HepG2 (cell line): Measurements from ENCODE around the gene C2. TPM values are rescaled to one million over a fixed set of nuclear protein-coding genes. Genes with fewer than 3 reads are reported as not detected.

ENCODE experiments used
- ARHGAP35 ChIP-seq: sonication (generic); formaldehyde crosslinking; IDR thresholded peaks from 2 replicates; pipeline ENCODE4 v1.9.0; 2022; ENCODE audit warnings: mild to moderate bottlenecking, inconsistent platforms, moderate library complexity, missing genetic modification reagents, borderline replicate concordance
- BCLAF1 ChIP-seq: fragments of 450-650 bp; IDR thresholded peaks from 2 replicates; pipeline ENCODE4 v1.6.1; 2017; ENCODE audit warnings: mild to moderate bottlenecking
- CBFB ChIP-seq: sonication (generic); formaldehyde crosslinking; IDR thresholded peaks from 2 replicates; pipeline ENCODE4 v1.4.0; 2020; ENCODE audit warnings: missing genetic modification reagents
- DDIT3 ChIP-seq: sonication (generic); formaldehyde crosslinking; IDR thresholded peaks from 2 replicates; pipeline ENCODE4 v1.4.0; 2020; ENCODE audit warnings: mild to moderate bottlenecking, missing genetic modification reagents
- FOXA3 ChIP-seq: IDR thresholded peaks from 2 replicates; pipeline ENCODE4 v1.6.1; 2016; ENCODE audit warnings: missing genetic modification reagents, missing compliant biosample characterization
- HNRNPL ChIP-seq: fragments of 200-400 bp; formaldehyde crosslinking; IDR thresholded peaks from 2 replicates; pipeline ENCODE4 v1.6.1; 2017; ENCODE audit warnings: mild to moderate bottlenecking, low read depth, low read length
- IRF2 ChIP-seq: IDR thresholded peaks from 2 replicates; pipeline ENCODE4 v1.6.1; 2018; ENCODE audit warnings: missing genetic modification reagents, missing compliant biosample characterization
- KMT2A ChIP-seq: sonication (generic); formaldehyde crosslinking; IDR thresholded peaks from 2 replicates; pipeline ENCODE4 v1.4.0; 2020; ENCODE audit warnings: missing genetic modification reagents
- LCORL ChIP-seq, 2 experiments: fragments of 450-650 bp in 1 of 2; sonication (generic) in 1 of 2; formaldehyde crosslinking in 1 of 2; IDR thresholded peaks; 2 replicates each; pipeline versions ENCODE4 v1.5.0 to v1.6.1; 2017 to 2020; ENCODE audit warnings: antibody characterized with exemption in 1 of 2, missing genetic modification reagents in 1 of 2
- MAZ ChIP-seq, 2 experiments: sonication (generic) in 1 of 2; formaldehyde crosslinking in 1 of 2; IDR thresholded peaks; 2 replicates each; pipeline versions ENCODE4 v1.5.0 to v1.6.1; 2012 to 2020; ENCODE audit warnings: low read depth in 2 of 2, mild to moderate bottlenecking in 2 of 2, borderline replicate concordance in 1 of 2, improper control_type of control experiment in 1 of 2, low read length in 1 of 2, missing genetic modification reagents in 1 of 2, moderate library complexity in 1 of 2
- MLLT10 ChIP-seq: sonication (generic); formaldehyde crosslinking; IDR thresholded peaks from 2 replicates; pipeline ENCODE4 v1.4.0; 2020; ENCODE audit warnings: missing genetic modification reagents
- NCOR1 ChIP-seq: fragments of 200-600 bp; sonication (generic); IDR thresholded peaks from 2 replicates; pipeline ENCODE4 v1.7.0; 2017; ENCODE audit warnings: antibody characterized with exemption, low read length, borderline replicate concordance
- PLRG1 ChIP-seq: fragments of 450-650 bp; conservative IDR thresholded peaks from 2 replicates; pipeline ENCODE4 v1.6.1; 2016
- SUZ12 ChIP-seq: fragments of 150-350 bp; IDR thresholded peaks from 2 replicates; pipeline ENCODE4 v1.6.1; 2014; ENCODE audit warnings: low read depth, low read length
- TAF1 ChIP-seq: sonication (generic); formaldehyde crosslinking; IDR thresholded peaks from 2 replicates; pipeline ENCODE4 v1.4.0; 2020; ENCODE audit warnings: missing genetic modification reagents
- TCF12 ChIP-seq, 2 experiments: fragments of 450-650 bp in 1 of 2; sonication (generic) in 1 of 2; formaldehyde crosslinking in 1 of 2; IDR thresholded peaks; 2 replicates each; pipeline versions ENCODE4 v1.6.1 to v1.8.0; 2017 to 2022; ENCODE audit warnings: antibody characterized with exemption in 1 of 2, mild to moderate bottlenecking in 1 of 2, missing genetic modification reagents in 1 of 2, moderate library complexity in 1 of 2
- TFAP4 ChIP-seq: sonication (generic); IDR thresholded peaks from 2 replicates; pipeline ENCODE4 v1.6.1; 2016; ENCODE audit warnings: low read depth, borderline replicate concordance
- TP53 ChIP-seq: sonication (generic); formaldehyde crosslinking; conservative IDR thresholded peaks from 2 replicates; pipeline ENCODE4 v1.4.0; 2020; ENCODE audit warnings: missing genetic modification reagents
- U2AF2 ChIP-seq: fragments of 200-400 bp; formaldehyde crosslinking; IDR thresholded peaks from 2 replicates; pipeline ENCODE4 v1.6.1; 2017; ENCODE audit warnings: low read depth, mild to moderate bottlenecking, low read length
- ZBTB46 ChIP-seq: sonication (generic); formaldehyde crosslinking; IDR thresholded peaks from 2 replicates; pipeline ENCODE4 v1.4.0; 2020; ENCODE audit warnings: mild to moderate bottlenecking, missing genetic modification reagents, borderline replicate concordance
- ZMAT3 ChIP-seq: sonication (generic); formaldehyde crosslinking; conservative IDR thresholded peaks from 2 replicates; pipeline ENCODE4 v1.7.0; 2021; ENCODE audit warnings: missing genetic modification reagents
- ZNF12 ChIP-seq: sonication (generic); formaldehyde crosslinking; IDR thresholded peaks from 2 replicates; pipeline ENCODE4 v1.5.0; 2020; ENCODE audit warnings: missing genetic modification reagents
- ZNF335 ChIP-seq: sonication (generic); formaldehyde crosslinking; IDR thresholded peaks from 2 replicates; pipeline ENCODE4 v1.4.0; 2020; ENCODE audit warnings: missing genetic modification reagents
- ZNF350 ChIP-seq: sonication (generic); formaldehyde crosslinking; IDR thresholded peaks from 2 replicates; pipeline ENCODE4 v1.4.0; 2020; ENCODE audit warnings: mild to moderate bottlenecking, low read depth, missing genetic modification reagents, borderline replicate concordance
- ZNF44 ChIP-seq: sonication (generic); formaldehyde crosslinking; IDR thresholded peaks from 2 replicates; pipeline ENCODE4 v1.5.1; 2020; ENCODE audit warnings: mild to moderate bottlenecking, missing genetic modification reagents
- ZNF577 ChIP-seq: sonication (generic); formaldehyde crosslinking; IDR thresholded peaks from 2 replicates; pipeline ENCODE4 v1.4.0; 2020; ENCODE audit warnings: mild to moderate bottlenecking, low read depth, missing genetic modification reagents, borderline replicate concordance
- ZSCAN31 ChIP-seq: sonication (generic); formaldehyde crosslinking; IDR thresholded peaks from 2 replicates; pipeline ENCODE4 v1.5.0; 2020; ENCODE audit warnings: low read depth, mild to moderate bottlenecking, missing genetic modification reagents
- polyA plus RNA-seq, 8 experiments: library from polyadenylated mRNA; depleted of rRNA in 3 of 8; stranded (reverse) in 7 of 8; unstranded in 1 of 8; fragments of >200 nt; fragmentation: Illumina TruSeq in 4 of 8; extraction: Trizol in 4 of 8; gene quantifications; 2 replicates each; pipeline versions ENCODE4 v1.2.1 to v1.2.3, GENCODE V29; 2011 to 2016; ENCODE audit warnings: low read depth in 4 of 8, missing spikeins in 1 of 8, mixed read lengths in 1 of 8; ENCODE audit not compliant: insufficient read depth in 1 of 8
- total RNA-seq, 5 experiments: library from RNA; depleted of rRNA; stranded (reverse); fragments of >200 nt; fragmentation: Illumina TruSeq; extraction: Trizol; gene quantifications; 2 replicates each; pipeline ENCODE4 v1.2.3, GENCODE V29; 2016; ENCODE audit warnings: low read depth in 1 of 5

Gene C2
- total and polyA plus RNA-seq, 2 of the 13 experiments (the other 11 are each of a cell fraction or from before 2014, with no cell fraction given) = 165 to 307 TPM

GRCh38 chr6:31940256-31940664 lies 12.7 kb downstream of the C2 start (continued):
- TF ChIP-seq ZBTB46 (CRISPR knock-in tag) (no peak), IRF2 (CRISPR knock-in tag) (no peak), ZSCAN31 (CRISPR knock-in tag) (no peak), ZNF350 (CRISPR knock-in tag) (no peak), TP53 (no peak), ZNF335 (CRISPR knock-in tag) (no peak), HNRNPL (no peak), ZNF12 (peak; percentile 46), TAF1 (CRISPR knock-in tag) (no peak), ARHGAP35 (CRISPR knock-in tag) (no peak), U2AF2 (no peak), FOXA3 (no peak), ZNF577 (no peak), TFAP4 (peak; percentile 53; the same call in 1 of the 2 replicates), MAZ (IDR thresholded peaks at IDR 0.05; ENCODE audit: borderline replicate concordance, low read depth, low read length) (peak; percentile 17; the same call in 1 of the 2 replicates), MAZ (CRISPR knock-in tag; IDR thresholded peaks at IDR 0.05; ENCODE audit: low read depth) (no peak), PLRG1 (no peak), ZNF44 (CRISPR knock-in tag) (no peak), TCF12 (IDR thresholded peaks at IDR 0.05) (no peak), TCF12 (CRISPR knock-in tag; IDR thresholded peaks at IDR 0.05) (no peak), CBFB (CRISPR knock-in tag) (no peak), BCLAF1 (no peak), DDIT3 (CRISPR knock-in tag) (no peak), ZMAT3 (CRISPR knock-in tag) (no peak), MLLT10 (CRISPR knock-in tag) (no peak), KMT2A (no peak), SUZ12 (no peak), NCOR1 (peak; percentile 60; the same call in 1 of the 2 replicates), LCORL (IDR thresholded peaks at IDR 0.05) (no peak), LCORL (CRISPR knock-in tag; IDR thresholded peaks at IDR 0.05) (0 out of 2 replicates have a peak, but pooled peaks have one; percentile 22)
